Calu3 (cell line): ENCODE data around the gene TNFRSF25. TPM values are rescaled to one million over a fixed set of nuclear protein-coding genes. Genes with fewer than 3 reads are reported as not detected.

Experiments used
- BruUV-seq: library from RNA; stranded (reverse); fragments of 400-500 nt; replicated peaks from 2 replicates; lab custom pipeline; 2021; lab: Mats Ljungman, UMichigan
- CTCF ChIA-PET: fragments of 300-600 bp; sonication (Branson Sonifier 250); formaldehyde crosslinking; loops from one replicate; lab custom pipeline; 2022; ENCODE audit warnings: antibody characterized with exemption; lab: Charles Lee
- DNase-seq: peaks from one replicate; pipeline ENCODE4 v3.0.0; 2022
- H3K27ac Mint-ChIP-seq: one replicate; pipeline ENCODE4 v1.8.0; 2022; ENCODE audit warnings: mixed read lengths; ENCODE audit not compliant: unreplicated experiment
- H3K27me3 Mint-ChIP-seq: one replicate; pipeline ENCODE4 v1.8.0; 2022; ENCODE audit warnings: mixed read lengths; ENCODE audit not compliant: unreplicated experiment
- H3K36me3 Mint-ChIP-seq: one replicate; pipeline ENCODE4 v1.8.0; 2022; ENCODE audit warnings: mild to moderate bottlenecking, moderate library complexity, mixed read lengths; ENCODE audit not compliant: insufficient read depth, unreplicated experiment
- H3K4me1 Mint-ChIP-seq: one replicate; pipeline ENCODE4 v1.8.0; 2022; ENCODE audit warnings: mild to moderate bottlenecking, low read depth, mixed read lengths; ENCODE audit not compliant: unreplicated experiment
- H3K4me3 Mint-ChIP-seq: one replicate; pipeline ENCODE4 v1.8.0; 2022; ENCODE audit warnings: mild to moderate bottlenecking, low read depth, moderate library complexity, mixed read lengths; ENCODE audit not compliant: unreplicated experiment
- H3K9me3 Mint-ChIP-seq: one replicate; pipeline ENCODE4 v1.8.0; 2022; ENCODE audit warnings: low read depth, mixed read lengths; ENCODE audit not compliant: unreplicated experiment
- CTCF ChIP-seq: fragments of 200-600 bp; IDR thresholded peaks from one replicate; pipeline ENCODE4 v1.8.0; 2022; ENCODE audit warnings: antibody characterized with exemption; ENCODE audit not compliant: unreplicated experiment
- intact Hi-C: fragments of 100-400 bp; cut with micrococcal nuclease; formaldehyde crosslinking; loops from one replicate; pipeline ENCODE4 v1.10.0; 2022; ENCODE audit not compliant: unreplicated experiment
- total RNA-seq: library from RNA; stranded (reverse); gene quantifications from 2 replicates; pipeline ENCODE4 v1.2.3, GENCODE V29; 2022

TNFRSF25 gene
- total RNA-seq, 1 experiment from 2014 or later = 6.4 TPM

- no peak overlapping the region for H3K4me3 Mint-ChIP-seq
- BruUV-seq = no TSS peak
- H3K36me3 Mint-ChIP-seq = no peaks in the 10 kb centered on the region
- intact Hi-C loops = no loop called here
- H3K4me1 Mint-ChIP-seq = no peaks in the 10 kb centered on the region
- H3K27ac Mint-ChIP-seq = no peak overlapping the region
- H3K9me3 Mint-ChIP-seq = no peaks in the 10 kb centered on the region
- peaks cover 20% of the 10 kb centered on the region for H3K27me3 Mint-ChIP-seq
- no peak for TF ChIP-seq CTCF
- DNase-seq = no peak
- CTCF ChIA-PET = no interaction called here
Observed at GRCh38 chr1:6509919-6510291, 43.9 kb upstream of the TNFRSF25 start.

- DNase-seq = no peak
- no peak overlapping the region for H3K4me3 Mint-ChIP-seq
- intact Hi-C loops = no loop called here
- CTCF ChIA-PET = no interaction called here
- peaks cover 22% of the 10 kb centered on the region for H3K27me3 Mint-ChIP-seq
- peaks cover 1% of the 10 kb centered on the region for H3K36me3 Mint-ChIP-seq
- no peaks in the 10 kb centered on the region for H3K9me3 Mint-ChIP-seq
- no peaks in the 10 kb centered on the region for H3K4me1 Mint-ChIP-seq
- no peak overlapping the region for H3K27ac Mint-ChIP-seq
- TF ChIP-seq CTCF = no peak
- no TSS peak for BruUV-seq
Observed at GRCh38 chr1:6509220-6509918, 43.4 kb upstream of the TNFRSF25 start.

- no TSS peak for BruUV-seq
- intact Hi-C loops = no loop called here
- H3K4me3 Mint-ChIP-seq = no peak overlapping the region
- peaks cover 5% of the 10 kb centered on the region for H3K36me3 Mint-ChIP-seq
- H3K9me3 Mint-ChIP-seq = no peaks in the 10 kb centered on the region
- CTCF ChIA-PET = no interaction called here
- DNase-seq = no peak
- H3K27ac Mint-ChIP-seq = no peak overlapping the region
- H3K27me3 Mint-ChIP-seq = peaks cover 22% of the 10 kb centered on the region
- no peaks in the 10 kb centered on the region for H3K4me1 Mint-ChIP-seq
- no peak for TF ChIP-seq CTCF
Observed at GRCh38 chr1:6508816-6509189, 42.8 kb upstream of the TNFRSF25 start.

GRCh38 chr1:6508154-6508815, 42.3 kb upstream of the TNFRSF25 start:
- Mint-ChIP-seq H3K27me3 (peaks cover 22% of the 10 kb centered on the region), H3K4me3 (no peak overlapping the region), H3K9me3 (no peaks in the 10 kb centered on the region), H3K36me3 (peaks cover 5% of the 10 kb centered on the region), H3K27ac (no peak overlapping the region), H3K4me1 (no peaks in the 10 kb centered on the region)
- no peak for DNase-seq
- no TSS peak for BruUV-seq
- CTCF ChIA-PET = no interaction called here
- intact Hi-C loops = no loop called here
- TF ChIP-seq CTCF = no peak
